HG02885 (cell line): ENCODE results near the gene ZSCAN12.

ENCODE experiments used
- ATAC-seq: cut with Tn5 transposase; IDR thresholded peaks from one replicate; pipeline ENCODE4 v1.9.1; 2021; ENCODE audit warnings: mild to moderate bottlenecking; ENCODE audit not compliant: unreplicated experiment, poor library complexity

Gene ZSCAN12

GRCh38 chr6:28334286-28335039 is 65.1 kb downstream of the ZSCAN12 start:
- ATAC-seq, result no peak

GRCh38 chr6:28333599-28334018 is 65.9 kb downstream of the ZSCAN12 start:
- no peak for ATAC-seq

- ATAC-seq, result no peak
Measured at GRCh38 chr6:28333047-28333446, 66.5 kb downstream of the ZSCAN12 start.

- no peak for ATAC-seq
Measured at GRCh38 chr6:28330041-28330440, 69.5 kb downstream of the ZSCAN12 start.
